Measurements from ENCODE around the gene IFT81.
A peak's percentile ranks its signal among the peaks of the same experiment; 100 is the strongest.
"Not testable (repeated sequence)": the region's sequence is repeated elsewhere in the genome, so short reads cannot be mapped to it uniquely, and the experiment has no call there.

Gene IFT81, protein sequence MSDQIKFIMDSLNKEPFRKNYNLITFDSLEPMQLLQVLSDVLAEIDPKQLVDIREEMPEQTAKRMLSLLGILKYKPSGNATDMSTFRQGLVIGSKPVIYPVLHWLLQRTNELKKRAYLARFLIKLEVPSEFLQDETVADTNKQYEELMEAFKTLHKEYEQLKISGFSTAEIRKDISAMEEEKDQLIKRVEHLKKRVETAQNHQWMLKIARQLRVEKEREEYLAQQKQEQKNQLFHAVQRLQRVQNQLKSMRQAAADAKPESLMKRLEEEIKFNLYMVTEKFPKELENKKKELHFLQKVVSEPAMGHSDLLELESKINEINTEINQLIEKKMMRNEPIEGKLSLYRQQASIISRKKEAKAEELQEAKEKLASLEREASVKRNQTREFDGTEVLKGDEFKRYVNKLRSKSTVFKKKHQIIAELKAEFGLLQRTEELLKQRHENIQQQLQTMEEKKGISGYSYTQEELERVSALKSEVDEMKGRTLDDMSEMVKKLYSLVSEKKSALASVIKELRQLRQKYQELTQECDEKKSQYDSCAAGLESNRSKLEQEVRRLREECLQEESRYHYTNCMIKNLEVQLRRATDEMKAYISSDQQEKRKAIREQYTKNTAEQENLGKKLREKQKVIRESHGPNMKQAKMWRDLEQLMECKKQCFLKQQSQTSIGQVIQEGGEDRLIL

DNA sequence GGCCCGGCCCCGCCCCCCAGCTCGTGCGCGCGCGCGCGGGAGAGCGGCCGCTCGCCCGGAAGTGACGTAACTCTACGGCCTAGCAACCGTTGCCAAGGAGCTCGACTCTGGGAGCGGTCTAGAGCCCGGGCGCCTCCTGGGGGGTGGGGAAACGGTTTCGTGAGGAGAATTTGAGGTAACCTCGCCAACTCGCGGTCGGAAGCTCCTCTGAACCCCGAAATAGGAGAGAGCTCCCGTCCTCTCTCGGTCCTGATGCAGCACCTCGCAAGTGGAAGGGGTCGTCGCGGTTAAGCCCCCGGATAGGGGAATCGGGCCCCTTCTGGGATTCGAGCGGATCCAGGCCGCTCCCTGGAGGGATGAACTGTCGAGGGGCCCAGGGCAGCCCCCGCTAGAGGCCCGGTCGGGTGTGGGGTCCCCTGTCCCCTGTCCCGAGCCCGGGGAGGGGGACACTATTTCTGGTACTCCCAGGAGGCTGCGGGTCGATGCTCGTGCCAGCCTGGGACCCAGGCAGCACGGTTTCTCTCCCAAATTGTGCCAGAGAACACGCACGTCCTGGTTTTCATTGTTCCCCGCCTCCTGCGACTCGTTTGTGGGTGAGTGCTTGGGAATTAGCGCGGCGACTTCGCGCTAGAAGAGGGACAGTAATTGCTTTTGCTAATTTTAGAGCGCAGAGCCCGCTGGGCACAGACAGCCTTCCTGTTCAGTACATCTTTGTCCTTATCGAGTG, at the start of gene IFT81:
Gene IFT81 (plus strand): TSS at position 89 of the 727 bp plus-strand sequence. CDS start 3,024 bp downstream, outside the sequence.
- H3K27ac ChIP-seq: peak within 1 kb of the TSS; percentile 87
- H3K4me1 ChIP-seq: peaks cover 21% of the 10 kb centered on the region
- peak within 1 kb of the TSS; percentile 94 for H3K4me2 ChIP-seq
- H3K36me3 ChIP-seq: peaks cover 12% of the 10 kb centered on the region
- no peaks in the 10 kb centered on the region for H4K20me1 ChIP-seq
- H3K9me3 ChIP-seq: no peaks in the 10 kb centered on the region
- no peak for TF ChIP-seq Cebpa-rat (IDR thresholded peaks at IDR 0.05)
- H3K27me3 ChIP-seq: no peaks in the 10 kb centered on the region
- H3K4me3 ChIP-seq: peak within 1 kb of the TSS; percentile 98
- H3K9ac ChIP-seq: peak within 1 kb of the TSS; percentile 85

DNA sequence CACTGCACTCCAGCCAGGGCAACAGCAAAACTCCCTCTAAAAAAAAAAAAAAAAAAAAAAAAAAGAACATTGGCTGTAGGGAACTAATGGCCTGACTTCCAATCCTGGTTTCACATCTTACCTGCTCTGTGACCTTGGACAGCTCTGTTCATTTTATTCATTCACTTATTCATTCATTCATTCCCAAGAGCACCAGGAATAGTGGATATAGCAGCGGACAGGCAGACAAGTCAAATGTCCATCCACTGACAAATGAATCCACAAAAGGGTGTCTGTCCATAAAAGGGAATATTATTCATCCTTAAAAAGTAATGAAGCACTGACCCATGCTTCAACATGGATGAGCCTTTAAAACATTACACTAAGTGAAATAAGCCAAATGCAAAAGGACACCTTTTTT, 48.3 kb upstream of the IFT81 start:
- no peaks in the 10 kb centered on the region for H3K27me3 ChIP-seq
- no peak overlapping the region for H3K4me2 ChIP-seq
- no peak overlapping the region for H3K27ac ChIP-seq
- peaks cover 48% of the 10 kb centered on the region for H3K4me1 ChIP-seq
- H4K20me1 ChIP-seq: no peaks in the 10 kb centered on the region
- no peak overlapping the region for H3K9ac ChIP-seq
- H3K36me3 ChIP-seq: no peaks in the 10 kb centered on the region
- no peaks in the 10 kb centered on the region for H3K9me3 ChIP-seq
- TF ChIP-seq Cebpa-rat (IDR thresholded peaks at IDR 0.05): no peak
- H3K4me3 ChIP-seq: no peak overlapping the region

DNA sequence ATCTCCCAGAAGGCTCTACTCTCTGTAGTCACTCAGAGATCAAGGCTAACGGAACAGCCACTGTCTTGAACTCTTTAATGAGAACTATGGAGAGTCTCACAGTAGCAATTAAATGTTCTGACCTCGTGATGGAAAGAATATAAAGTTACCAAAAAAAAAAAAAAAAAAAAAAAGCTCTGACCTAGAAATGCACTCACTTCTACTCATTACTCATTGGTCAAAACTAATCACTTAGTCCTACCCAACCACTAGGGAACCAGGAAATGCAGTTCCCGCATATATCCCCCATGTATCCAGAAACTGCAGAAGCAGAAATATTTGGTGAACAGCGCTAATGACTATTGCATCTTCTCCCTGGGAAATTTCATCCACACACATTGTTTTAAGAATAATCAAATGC, 46.4 kb upstream of the IFT81 start:
- H3K4me1 ChIP-seq: peaks cover 54% of the 10 kb centered on the region
- TF ChIP-seq Cebpa-rat (IDR thresholded peaks at IDR 0.05): no peak
- H3K36me3 ChIP-seq: no peaks in the 10 kb centered on the region
- H3K4me2 ChIP-seq: no peak overlapping the region
- no peak overlapping the region for H3K27ac ChIP-seq
- no peak overlapping the region for H3K4me3 ChIP-seq
- no peak overlapping the region for H3K9ac ChIP-seq
- no peaks in the 10 kb centered on the region for H3K27me3 ChIP-seq
- H3K9me3 ChIP-seq: no peaks in the 10 kb centered on the region
- no peaks in the 10 kb centered on the region for H4K20me1 ChIP-seq

DNA sequence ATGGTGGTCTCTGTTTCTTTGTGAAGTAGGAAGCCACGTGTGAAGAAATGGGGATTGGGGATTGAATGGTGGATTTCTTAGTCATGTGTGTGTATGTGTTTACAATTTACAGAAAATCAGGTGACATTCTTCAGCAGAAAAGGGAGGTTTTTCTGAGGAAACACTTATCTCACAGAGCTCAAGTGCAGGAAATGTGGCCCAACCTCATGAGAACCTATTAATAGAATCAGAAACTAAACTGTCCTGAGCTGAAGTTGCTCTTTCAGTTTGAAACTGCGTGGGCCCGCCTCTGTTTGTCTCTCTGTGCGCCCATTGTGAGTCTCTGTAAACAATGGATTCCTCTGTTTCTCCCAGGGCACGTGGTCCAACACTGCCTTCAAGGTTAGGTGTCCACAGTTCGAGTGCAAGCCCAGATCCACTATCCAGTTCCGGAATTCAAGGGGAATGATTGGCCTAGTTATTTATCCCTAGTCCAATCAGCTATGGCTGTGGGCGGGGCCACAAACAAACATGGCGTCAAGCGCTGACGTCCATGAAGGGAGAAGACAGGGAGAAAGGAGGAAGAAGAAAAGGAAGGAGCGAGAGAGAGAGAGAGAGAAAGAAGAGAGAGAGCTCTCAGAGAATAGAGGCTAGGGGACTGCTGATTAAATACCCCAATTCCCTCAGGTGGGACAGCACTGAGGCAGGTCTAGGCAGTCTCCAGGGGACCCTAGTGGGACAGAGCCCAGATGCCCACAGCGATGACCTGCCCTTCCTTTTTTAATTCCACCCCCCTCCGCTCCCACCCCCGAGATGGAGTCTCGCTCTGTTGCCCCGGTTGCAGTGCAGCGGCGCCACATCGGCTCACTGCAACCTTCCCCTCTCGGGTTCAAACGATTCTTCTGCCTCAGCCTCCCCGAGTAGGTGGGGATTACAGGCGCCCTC, 44.4 kb upstream of the IFT81 start:
- Histone ChIP-seq H4K20me1 (no peaks in the 10 kb centered on the region), H3K4me1 (peaks cover 38% of the 10 kb centered on the region), H3K4me3 (peak overlapping the region; percentile 40), H3K27ac (peak overlapping the region; percentile 88), H3K36me3 (no peaks in the 10 kb centered on the region), H3K9me3 (no peaks in the 10 kb centered on the region), H3K4me2 (peak overlapping the region; percentile 82), H3K27me3 (no peaks in the 10 kb centered on the region), H3K9ac (peak overlapping the region; percentile 45; the same call in 1 of the 2 replicates)
- no peak for TF ChIP-seq Cebpa-rat (IDR thresholded peaks at IDR 0.05)

DNA sequence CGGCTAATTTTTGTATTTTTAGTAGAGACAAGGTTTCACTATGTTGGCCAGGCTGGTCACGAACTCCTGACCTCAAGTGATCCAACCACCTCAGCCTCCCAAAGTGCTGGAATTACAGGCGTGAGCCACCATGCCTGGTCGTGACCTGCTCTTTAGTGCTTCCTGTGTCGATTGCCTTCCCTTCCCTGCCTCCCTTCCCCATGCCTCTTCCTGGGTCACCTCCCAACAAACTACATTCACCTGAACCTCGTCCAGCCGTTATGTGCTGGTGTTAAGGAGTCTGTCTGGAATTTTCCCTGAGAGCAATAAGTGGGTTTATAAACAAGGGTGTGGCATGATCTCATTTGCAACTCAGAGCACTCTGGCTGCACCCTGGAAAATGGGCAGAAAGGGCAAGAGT, 43.7 kb upstream of the IFT81 start:
- no peaks in the 10 kb centered on the region for H3K9me3 ChIP-seq
- H3K27me3 ChIP-seq: no peaks in the 10 kb centered on the region
- peak overlapping the region; percentile 88 for H3K27ac ChIP-seq
- H4K20me1 ChIP-seq: no peaks in the 10 kb centered on the region
- peak overlapping the region; percentile 82 for H3K4me2 ChIP-seq
- peaks cover 38% of the 10 kb centered on the region for H3K4me1 ChIP-seq
- peak overlapping the region; percentile 40; the same call in 1 of the 2 replicates for H3K4me3 ChIP-seq
- H3K36me3 ChIP-seq: no peaks in the 10 kb centered on the region
- no peak for TF ChIP-seq Cebpa-rat (IDR thresholded peaks at IDR 0.05)
- H3K9ac ChIP-seq: no peak overlapping the region

DNA sequence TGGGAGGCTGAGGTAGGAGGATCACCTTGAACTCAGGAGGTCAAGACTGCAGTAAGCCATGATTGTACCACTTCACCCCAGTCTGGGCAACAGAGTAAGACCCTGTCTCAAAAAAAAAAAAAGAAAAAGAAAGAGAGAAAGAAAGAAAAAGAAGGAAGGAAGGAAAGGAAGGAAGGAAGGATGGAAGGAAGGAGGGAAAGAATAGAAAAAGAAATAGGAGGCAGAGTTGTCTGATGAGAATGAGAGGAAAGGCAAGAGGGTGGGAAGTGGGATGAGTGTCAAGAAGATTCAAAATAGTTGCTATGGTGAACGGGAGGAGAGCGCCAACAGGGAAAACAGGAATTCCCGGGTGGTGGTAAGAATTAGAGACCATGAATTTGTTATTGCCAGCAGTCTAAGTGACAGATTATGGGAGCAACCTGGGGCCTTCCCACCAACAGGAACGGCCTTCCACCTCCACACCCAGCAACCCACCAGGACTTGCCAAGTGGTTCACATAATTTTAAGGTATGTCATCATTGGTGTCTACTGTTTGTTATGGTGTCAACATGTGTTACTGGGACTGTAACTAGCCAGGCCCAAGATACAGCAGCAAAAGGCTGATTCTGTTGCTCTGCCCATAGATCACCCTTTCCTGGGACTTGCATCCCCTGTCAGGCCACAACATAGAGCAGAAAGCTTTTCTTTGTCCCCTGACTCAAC, 39.7 kb upstream of the IFT81 start:
- TF ChIP-seq Cebpa-rat (IDR thresholded peaks at IDR 0.05): no peak
- Histone ChIP-seq H4K20me1 (no peaks in the 10 kb centered on the region), H3K9me3 (no peaks in the 10 kb centered on the region), H3K36me3 (no peaks in the 10 kb centered on the region), H3K4me1 (peaks cover 45% of the 10 kb centered on the region), H3K9ac (no peak overlapping the region), H3K4me3 (no peak overlapping the region), H3K27me3 (no peaks in the 10 kb centered on the region), H3K27ac (no peak overlapping the region), H3K4me2 (no peak overlapping the region)

DNA sequence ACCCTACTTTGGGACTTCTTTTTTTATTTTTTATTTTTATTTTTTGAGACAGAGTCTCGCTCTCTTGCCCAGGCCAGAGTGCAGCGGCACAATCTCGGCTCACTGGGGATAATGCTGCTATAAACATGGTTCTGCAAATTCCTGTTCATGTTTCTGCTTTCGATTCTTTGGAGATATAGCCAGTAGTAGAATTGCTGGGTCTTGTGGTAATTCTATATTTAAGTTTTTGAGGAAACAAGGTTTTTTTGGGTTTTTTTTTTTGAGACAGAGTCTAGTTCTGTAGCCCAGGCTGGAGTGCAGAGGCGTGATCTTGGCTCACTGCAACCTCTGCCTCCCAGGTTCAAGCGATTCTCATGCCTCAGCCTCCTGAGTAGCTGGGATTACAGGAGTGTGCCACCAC, 35.9 kb upstream of the IFT81 start:
- Histone ChIP-seq H3K4me2 (peak overlapping the region; percentile 38), H3K4me1 (peaks cover 22% of the 10 kb centered on the region)
- H3K9ac ChIP-seq, H3K36me3 ChIP-seq, H3K9me3 ChIP-seq, H3K27me3 ChIP-seq, H4K20me1 ChIP-seq, H3K27ac ChIP-seq, H3K4me3 ChIP-seq: not testable (repeated sequence)

DNA sequence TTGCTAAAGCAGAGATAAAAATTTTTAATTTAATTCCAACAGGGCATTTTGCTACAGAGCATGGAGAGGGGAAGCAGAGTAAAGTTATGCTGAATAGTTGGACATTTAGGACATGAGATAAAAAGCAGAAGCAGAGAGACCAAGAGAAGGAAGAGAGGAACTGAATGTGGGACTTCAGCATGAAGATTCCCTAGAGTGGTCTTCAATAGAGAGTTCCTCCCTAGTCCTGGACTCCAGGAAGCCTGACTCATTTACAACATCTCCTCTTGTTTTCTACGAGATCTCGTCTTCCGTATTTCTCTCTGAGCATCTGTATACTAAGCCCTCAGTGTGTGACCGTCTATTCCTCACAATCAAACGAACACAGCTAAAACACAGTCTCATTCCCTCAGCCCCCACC, 35.2 kb upstream of the IFT81 start:
- H3K4me1 ChIP-seq: peaks cover 22% of the 10 kb centered on the region
- H3K27me3 ChIP-seq: no peaks in the 10 kb centered on the region
- H3K4me2 ChIP-seq: no peak overlapping the region
- no peaks in the 10 kb centered on the region for H4K20me1 ChIP-seq
- no peak overlapping the region for H3K9ac ChIP-seq
- no peaks in the 10 kb centered on the region for H3K9me3 ChIP-seq
- H3K27ac ChIP-seq: no peak overlapping the region
- H3K4me3 ChIP-seq: no peak overlapping the region
- no peak for TF ChIP-seq Cebpa-rat (IDR thresholded peaks at IDR 0.05)
- H3K36me3 ChIP-seq: no peaks in the 10 kb centered on the region

All from BLaER1 (cell line).